Astrocyte (in vitro differentiated cells and primary cell): ENCODE data around the gene BPIFA3. TPM values are rescaled to one million over a fixed set of nuclear protein-coding genes. Genes with fewer than 3 reads are reported as not detected.
"Not testable (repeated sequence)": the region's sequence is repeated elsewhere in the genome, so short reads cannot be mapped to it uniquely, and the experiment has no call there.

Source experiments
- DNase-seq: peaks from one replicate; pipeline ENCODE4 v3.0.0-alpha.2; 2010; ENCODE audit warnings: low read depth
- FAIRE-seq: peaks from 2 replicates; lab custom pipeline; 2011; peaks lifted over from hg19 to GRCh38; lab: Jason Lieb, UNC
- H2AFZ ChIP-seq: 2 replicates; pipeline ENCODE4 v1.6.0; 2012; ENCODE audit warnings: low read depth, low read length, inconsistent platforms
- H3K27ac ChIP-seq: 2 replicates; pipeline ENCODE4 v1.5.1; 2011; ENCODE audit warnings: low read depth, low read length, inconsistent platforms
- H3K27me3 ChIP-seq: 2 replicates; pipeline ENCODE4 v1.6.0; 2011; ENCODE audit warnings: low read length, inconsistent platforms; ENCODE audit not compliant: insufficient read depth
- H3K36me3 ChIP-seq: 2 replicates; pipeline ENCODE4 v1.5.1; 2011; ENCODE audit warnings: low read length, inconsistent platforms; ENCODE audit not compliant: insufficient read depth
- H3K4me1 ChIP-seq: 2 replicates; pipeline ENCODE4 v1.5.1; 2011; ENCODE audit warnings: low read length, inconsistent platforms; ENCODE audit not compliant: insufficient read depth
- H3K4me2 ChIP-seq: 2 replicates; pipeline ENCODE4 v1.6.0; 2012; ENCODE audit warnings: low read length, inconsistent platforms
- H3K4me3 ChIP-seq: 2 replicates; pipeline ENCODE4 v1.5.1; 2011; ENCODE audit warnings: low read depth, mild to moderate bottlenecking, low read length, inconsistent platforms; ENCODE audit not compliant: insufficient read depth
- H3K79me2 ChIP-seq: 2 replicates; pipeline ENCODE4 v1.6.0; 2012; ENCODE audit warnings: mild to moderate bottlenecking, low read length, inconsistent platforms; ENCODE audit not compliant: insufficient read depth
- H3K9ac ChIP-seq: 2 replicates; pipeline ENCODE4 v1.6.0; 2012; ENCODE audit warnings: mild to moderate bottlenecking, low read length, inconsistent platforms
- H3K9me3 ChIP-seq: 2 replicates; pipeline ENCODE4 v1.5.1; 2012; ENCODE audit warnings: low read depth, mild to moderate bottlenecking, low read length, inconsistent platforms; ENCODE audit not compliant: insufficient read depth
- H4K20me1 ChIP-seq: 2 replicates; pipeline ENCODE4 v1.6.0; 2012; ENCODE audit warnings: low read length, inconsistent platforms; ENCODE audit not compliant: insufficient read depth
- H3K27ac Mint-ChIP-seq: one replicate; pipeline ENCODE4 v1.8.0; 2021; ENCODE audit warnings: mild to moderate bottlenecking, mixed read lengths; ENCODE audit not compliant: unreplicated experiment
- H3K27me3 Mint-ChIP-seq: one replicate; pipeline ENCODE4 v1.8.0; 2021; ENCODE audit warnings: low read depth, mixed read lengths; ENCODE audit not compliant: unreplicated experiment
- H3K36me3 Mint-ChIP-seq: one replicate; pipeline ENCODE4 v1.8.0; 2021; ENCODE audit warnings: low read depth, mixed read lengths; ENCODE audit not compliant: unreplicated experiment
- H3K4me1 Mint-ChIP-seq: one replicate; pipeline ENCODE4 v1.8.0; 2021; ENCODE audit warnings: low read depth, mixed read lengths; ENCODE audit not compliant: unreplicated experiment
- H3K4me3 Mint-ChIP-seq: one replicate; pipeline ENCODE4 v1.8.0; 2021; ENCODE audit warnings: mild to moderate bottlenecking, moderate library complexity, mixed read lengths; ENCODE audit not compliant: unreplicated experiment
- H3K9me3 Mint-ChIP-seq: one replicate; pipeline ENCODE4 v1.8.0; 2021; ENCODE audit warnings: mild to moderate bottlenecking, mixed read lengths; ENCODE audit not compliant: unreplicated experiment
- CTCF ChIP-seq: IDR thresholded peaks from 2 replicates; pipeline ENCODE4 v1.5.1; 2011; ENCODE audit warnings: low read depth, mild to moderate bottlenecking, inconsistent platforms, low read length, moderate library complexity; ENCODE audit not compliant: insufficient read depth
- EZH2 ChIP-seq: IDR thresholded peaks from 2 replicates; pipeline ENCODE4 v1.6.1; 2012; ENCODE audit warnings: mild to moderate bottlenecking, low read length, inconsistent platforms; ENCODE audit not compliant: insufficient read depth
- total RNA-seq: library from RNA; stranded (reverse); gene quantifications from 2 replicates; pipeline ENCODE4 v1.2.1, GENCODE V29; 2021

Gene BPIFA3
- total RNA-seq, 1 donor from 2014 or later: not detected

- DNase-seq (no peak), FAIRE-seq (no peak)
- TF ChIP-seq CTCF (no peak), EZH2 (no peak)
- Mint-ChIP-seq H3K27ac (no peak overlapping the region), H3K27me3 (peaks cover 18% of the 10 kb centered on the region), H3K4me3 (no peak overlapping the region), H3K4me1 (no peaks in the 10 kb centered on the region), H3K9me3 (peaks cover 11% of the 10 kb centered on the region), H3K36me3 (no peaks in the 10 kb centered on the region)
- Histone ChIP-seq H3K4me2 (no peak overlapping the region), H3K27me3 (no peaks in the 10 kb centered on the region), H2AFZ (no peak overlapping the region), H3K27ac (no peak overlapping the region), H4K20me1 (no peaks in the 10 kb centered on the region), H3K4me3 (no peak overlapping the region), H3K9ac (no peak overlapping the region), H3K79me2 (no peaks in the 10 kb centered on the region), H3K4me1 (no peaks in the 10 kb centered on the region), H3K36me3 (no peaks in the 10 kb centered on the region), H3K9me3 (no peaks in the 10 kb centered on the region)
Measured at GRCh38 chr20:33181482-33182093, 35.6 kb upstream of the BPIFA3 start.

GRCh38 chr20:33183312-33183711 is 33.8 kb upstream of the BPIFA3 start:
- H3K9me3 ChIP-seq: no peaks in the 10 kb centered on the region
- H3K27ac ChIP-seq: no peak overlapping the region
- no peaks in the 10 kb centered on the region for H3K36me3 ChIP-seq
- no peaks in the 10 kb centered on the region for H3K79me2 ChIP-seq
- H3K9ac ChIP-seq: no peak overlapping the region
- Mint-ChIP-seq H3K4me1 (no peaks in the 10 kb centered on the region), H3K36me3 (no peaks in the 10 kb centered on the region), H3K27me3 (peaks cover 10% of the 10 kb centered on the region), H3K9me3 (peaks cover 11% of the 10 kb centered on the region), H3K27ac (no peak overlapping the region), H3K4me3 (no peak overlapping the region)
- no peaks in the 10 kb centered on the region for H3K4me1 ChIP-seq
- H3K4me3 ChIP-seq: no peak overlapping the region
- TF ChIP-seq CTCF: no peak
- TF ChIP-seq EZH2: no peak
- H3K4me2 ChIP-seq: no peak overlapping the region
- H3K27me3 ChIP-seq: no peaks in the 10 kb centered on the region
- H2AFZ ChIP-seq: no peak overlapping the region
- DNase-seq (no peak), FAIRE-seq (no peak)
- no peaks in the 10 kb centered on the region for H4K20me1 ChIP-seq

GRCh38 chr20:33185031-33185590 is 32.0 kb upstream of the BPIFA3 start:
- H3K4me3 ChIP-seq, H3K9ac ChIP-seq, H3K4me1 Mint-ChIP-seq, H3K9me3 ChIP-seq, H4K20me1 ChIP-seq, H3K4me3 Mint-ChIP-seq, H3K4me1 ChIP-seq, H2AFZ ChIP-seq, FAIRE-seq, H3K4me2 ChIP-seq, H3K36me3 Mint-ChIP-seq, H3K36me3 ChIP-seq, H3K27ac ChIP-seq, H3K27ac Mint-ChIP-seq, DNase-seq, H3K79me2 ChIP-seq, H3K27me3 ChIP-seq: not testable (repeated sequence)
- peaks cover 11% of the 10 kb centered on the region for H3K9me3 Mint-ChIP-seq
- H3K27me3 Mint-ChIP-seq: peaks cover 16% of the 10 kb centered on the region
